TTC549 (cell line): ENCODE results near the gene PCGF3.
"Not testable (repeated sequence)": the region's sequence is repeated elsewhere in the genome, so short reads cannot be mapped to it uniquely, and the experiment has no call there.

Experiments
- FAIRE-seq: peaks from 2 replicates; lab custom pipeline; 2012; peaks lifted over from hg19 to GRCh38; lab: Jason Lieb, UNC

The PCGF3 gene

GRCh38 chr4:683247-683897 lies 22.3 kb upstream of the PCGF3 start:
- FAIRE-seq = no peak

- no peak for FAIRE-seq
These were observed 21.5 kb upstream of the PCGF3 start for GRCh38 chr4:683982-684622.

- FAIRE-seq = no peak
These were observed 20.9 kb upstream of the PCGF3 start for GRCh38 chr4:684623-685327.

- no peak for FAIRE-seq
These were observed 19.8 kb upstream of the PCGF3 start for GRCh38 chr4:685679-686412.

- FAIRE-seq = no peak
These were observed 19.1 kb upstream of the PCGF3 start for GRCh38 chr4:686413-687040.

GRCh38 chr4:687048-687970 lies 18.3 kb upstream of the PCGF3 start:
- FAIRE-seq = no peak

GRCh38 chr4:687971-688853 lies 17.4 kb upstream of the PCGF3 start:
- no peak for FAIRE-seq

GRCh38 chr4:688854-689681 lies 16.6 kb upstream of the PCGF3 start, which contains the start of gene SLC49A3:
Gene SLC49A3 (minus strand): TSS chr4:689151. CDS start chr4:689127, 24 bp downstream.
- no peak for FAIRE-seq

- FAIRE-seq = no peak
These were observed 15.9 kb upstream of the PCGF3 start for GRCh38 chr4:689723-690122.

- FAIRE-seq = no peak
These were observed 12.7 kb upstream of the PCGF3 start for GRCh38 chr4:692771-693554.

- not testable (repeated sequence) for FAIRE-seq
These were observed 11.2 kb upstream of the PCGF3 start for GRCh38 chr4:694341-694940.

GRCh38 chr4:699816-700580 lies 5.6 kb upstream of the PCGF3 start:
- FAIRE-seq = no peak

GRCh38 chr4:700587-701264 lies 4.9 kb upstream of the PCGF3 start:
- FAIRE-seq = no peak

GRCh38 chr4:702618-703048 lies 3.0 kb upstream of the PCGF3 start:
- FAIRE-seq = no peak

- no peak for FAIRE-seq
These were observed 2.1 kb upstream of the PCGF3 start for GRCh38 chr4:703336-704197.
